ENCODE results near the gene TNPO1.

The TNPO1 gene

GRCh38 chr5:72818866-72819534, 2.5 kb downstream of the TNPO1 start:
- FAIRE-seq (no peak), DNase-seq (ENCODE audit: insufficient read length, low spot score) (no peak)

DNA sequence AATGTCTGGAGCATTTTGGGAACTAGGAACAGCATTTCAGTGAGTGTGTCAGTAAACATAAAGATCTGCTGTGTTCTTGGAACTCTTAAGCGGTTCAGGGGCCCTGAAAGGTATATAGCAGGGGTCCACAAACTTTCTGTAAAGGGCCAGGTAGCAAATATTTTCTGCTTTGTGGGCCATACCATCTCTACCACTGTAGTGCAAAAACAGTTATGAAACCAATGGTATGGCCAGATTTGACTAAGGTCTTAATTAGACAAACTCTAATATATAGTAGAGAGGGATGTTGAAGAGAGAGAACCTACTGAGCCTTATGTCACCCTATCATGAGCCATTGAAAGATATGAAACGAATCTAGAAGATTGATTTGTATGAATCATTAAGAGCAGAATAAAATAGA, 5.3 kb downstream of the TNPO1 start:
- DNase-seq (ENCODE audit: insufficient read length, low spot score) (no peak), FAIRE-seq (no peak)
- TF ChIP-seq, protein P1, sequence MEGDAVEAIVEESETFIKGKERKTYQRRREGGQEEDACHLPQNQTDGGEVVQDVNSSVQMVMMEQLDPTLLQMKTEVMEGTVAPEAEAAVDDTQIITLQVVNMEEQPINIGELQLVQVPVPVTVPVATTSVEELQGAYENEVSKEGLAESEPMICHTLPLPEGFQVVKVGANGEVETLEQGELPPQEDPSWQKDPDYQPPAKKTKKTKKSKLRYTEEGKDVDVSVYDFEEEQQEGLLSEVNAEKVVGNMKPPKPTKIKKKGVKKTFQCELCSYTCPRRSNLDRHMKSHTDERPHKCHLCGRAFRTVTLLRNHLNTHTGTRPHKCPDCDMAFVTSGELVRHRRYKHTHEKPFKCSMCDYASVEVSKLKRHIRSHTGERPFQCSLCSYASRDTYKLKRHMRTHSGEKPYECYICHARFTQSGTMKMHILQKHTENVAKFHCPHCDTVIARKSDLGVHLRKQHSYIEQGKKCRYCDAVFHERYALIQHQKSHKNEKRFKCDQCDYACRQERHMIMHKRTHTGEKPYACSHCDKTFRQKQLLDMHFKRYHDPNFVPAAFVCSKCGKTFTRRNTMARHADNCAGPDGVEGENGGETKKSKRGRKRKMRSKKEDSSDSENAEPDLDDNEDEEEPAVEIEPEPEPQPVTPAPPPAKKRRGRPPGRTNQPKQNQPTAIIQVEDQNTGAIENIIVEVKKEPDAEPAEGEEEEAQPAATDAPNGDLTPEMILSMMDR (IDR thresholded peaks at IDR 0.05; ENCODE audit: insufficient read depth, missing control alignments) = no peak

More at GRCh38 chr5:72818866-72819534, 2.5 kb downstream of the TNPO1 start:
- TF ChIP-seq, protein P1 (IDR thresholded peaks at IDR 0.05; ENCODE audit: insufficient read depth, missing control alignments) = peak; percentile 76

GRCh38 chr5:72822944-72823343, 6.5 kb downstream of the TNPO1 start:
- FAIRE-seq = no peak
- DNase-seq (ENCODE audit: insufficient read length, low spot score) = no peak

DNA sequence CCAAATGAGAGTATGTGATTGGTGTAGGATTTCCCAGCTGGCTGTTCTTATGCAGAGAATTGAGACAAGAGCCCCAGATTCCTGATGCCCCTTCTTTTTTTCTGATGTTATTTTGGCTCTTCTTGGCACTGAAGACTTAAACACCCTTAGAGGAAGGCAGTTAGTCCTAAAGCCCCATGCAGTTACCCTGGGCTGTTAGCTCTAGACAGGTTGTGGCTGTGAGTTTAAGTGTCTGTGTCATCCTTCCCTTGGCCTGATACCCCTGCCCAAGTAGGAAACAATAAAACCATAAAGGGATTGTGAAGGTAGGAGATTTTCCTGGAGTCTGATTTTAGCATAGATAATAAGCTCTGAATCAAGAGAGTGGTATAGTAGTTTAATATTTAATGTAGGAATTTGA, 13.2 kb downstream of the TNPO1 start:
- TF ChIP-seq, protein P1 (IDR thresholded peaks at IDR 0.05; ENCODE audit: insufficient read depth, missing control alignments) = no peak
- DNase-seq (ENCODE audit: insufficient read length, low spot score) (no peak), FAIRE-seq (no peak)

More at GRCh38 chr5:72822944-72823343, 6.5 kb downstream of the TNPO1 start:
- TF ChIP-seq, protein P1 (IDR thresholded peaks at IDR 0.05; ENCODE audit: insufficient read depth, missing control alignments) = no peak

- TF ChIP-seq, protein P1 (IDR thresholded peaks at IDR 0.05; ENCODE audit: insufficient read depth, missing control alignments) = no peak
- no peak for DNase-seq (ENCODE audit: insufficient read length, low spot score)
- FAIRE-seq = no peak
Observed at GRCh38 chr5:72830362-72830761, 13.9 kb downstream of the TNPO1 start.

GRCh38 chr5:72831685-72832084, 15.2 kb downstream of the TNPO1 start:
- no peak for DNase-seq (ENCODE audit: insufficient read length, low spot score)
- TF ChIP-seq, protein P1 (IDR thresholded peaks at IDR 0.05; ENCODE audit: insufficient read depth, missing control alignments) = no peak
- no peak for FAIRE-seq

DNA sequence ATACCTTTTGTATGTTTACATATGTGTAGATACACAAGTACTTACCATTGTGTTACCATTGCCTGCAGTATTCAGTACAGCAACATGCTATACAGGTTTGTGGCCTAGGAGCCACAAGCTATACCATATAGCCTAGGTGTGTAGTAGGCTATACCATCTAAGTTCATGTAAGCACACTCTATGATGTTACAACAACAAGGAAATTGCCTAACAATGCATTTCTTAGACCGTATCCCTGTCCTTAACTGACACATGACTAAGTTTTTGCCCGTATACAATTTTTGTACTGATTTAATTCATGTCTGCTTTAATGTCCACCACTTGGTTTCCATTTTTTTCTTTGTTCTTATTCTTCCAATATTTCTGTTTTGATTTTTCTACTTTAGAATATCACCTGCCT, 18.5 kb downstream of the TNPO1 start:
- FAIRE-seq = peak; percentile 16
- DNase-seq (ENCODE audit: insufficient read length, low spot score) = no peak
- TF ChIP-seq, protein P1 (IDR thresholded peaks at IDR 0.05; ENCODE audit: insufficient read depth, missing control alignments) = no peak
